Adrenal gland (tissue), 12 donors: Measurements from ENCODE around the gene LIPC. TPM values are rescaled to one million over a fixed set of nuclear protein-coding genes. Genes with fewer than 3 reads are reported as not detected.

Experiments
- DNase-seq, 7 donors: peaks; one replicate each; pipeline ENCODE4 v3.0.0-alpha.2; 2019 to 2020
- H3K27ac ChIP-seq, 5 donors: fragments of 200-600 bp; sonication (generic) in 4 of 5; 1 replicate in 3 of 5; 2 replicates in 2 of 5; pipeline versions ENCODE4 v1.5.1 to v1.8.0; 2016 to 2020; ENCODE audit warnings: mild to moderate bottlenecking in 1 of 5
- H3K27me3 ChIP-seq: fragments of 200-600 bp; 2 replicates; pipeline ENCODE4 v1.8.0; 2021
- H3K36me3 ChIP-seq, 2 donors: fragments of 200-600 bp; replicated peaks in 1 of 2; 1 replicate in 1 of 2; 2 replicates in 1 of 2; pipeline versions ENCODE4 v1.5.1 to v1.8.0; 2018 to 2022
- H3K4me1 ChIP-seq, 2 donors: fragments of 200-600 bp; replicated peaks in 1 of 2; 1 replicate in 1 of 2; 2 replicates in 1 of 2; pipeline versions ENCODE4 v1.5.1 to v1.8.0; 2018 to 2021
- H3K4me3 ChIP-seq, 4 donors: fragments of 200-600 bp; sonication (generic) in 3 of 4; one replicate each; pipeline ENCODE4 v1.5.1; 2016 to 2018
- H3K9me3 ChIP-seq, 3 donors: fragments of 200-600 bp; sonication (generic) in 1 of 3; replicated peaks in 1 of 3; 1 replicate in 2 of 3; 2 replicates in 1 of 3; pipeline versions ENCODE4 v1.5.1 to v1.8.0; 2016 to 2021
- POLR2A ChIP-seq, 2 donors: fragments of 450-650 bp; IDR thresholded peaks; one replicate each; pipeline ENCODE4 v1.6.1; 2017; ENCODE audit warnings: antibody characterized with exemption in 2 of 2, mild to moderate bottlenecking in 2 of 2, moderate library complexity in 1 of 2
- WGBS, 4 donors: extraction: QIAGEN DNeasy Blood & Tissue Kit in 2 of 4; methylation state at CpG; one replicate each; pipeline versions ENCODE4 v1.1.5 to v1.1.7; 2013 to 2017; 5-methylcytosine and 5-hydroxymethylcytosine counted together
- intact Hi-C, 2 donors: fragments of 100-400 bp; cut with DNase I; formaldehyde crosslinking; loops; one replicate each; pipeline versions ENCODE4 v1.14.1 to v1.15.0; 2022 to 2023
- polyA plus RNA-seq, 3 donors: library from polyadenylated mRNA; stranded (reverse); fragments of 200-250 nt in 2 of 3; fragments of 350-450 nt in 1 of 3; fragmentation: Illumina TruSeq in 1 of 3; extraction: RNeasy Lipid Tissue Mini Kit (QIAGEN cat#74804) in 1 of 3; gene quantifications; one replicate each; pipeline ENCODE4 v1.2.3, GENCODE V29; 2013 to 2014
- total RNA-seq, 9 donors: library from RNA; depleted of rRNA in 4 of 9; stranded (reverse); fragments of >200 nt in 4 of 9; fragments of 120-200 nt in 1 of 9; fragmentation: NEBNext Ultra II Directional in 1 of 9; extraction: Animal tissue kit (Norgen Biotek cat#: 25700) in 1 of 9; gene quantifications; one replicate each; pipeline versions ENCODE4 v1.1.0 to v1.2.4, GENCODE V29; 2013 to 2023
- TF ChIP-seq, protein P1 (sequence below), 6 experiments: fragments of 450-650 bp in 4 of 6; fragments of 200-600 bp in 2 of 6; sonication (generic) in 1 of 6; IDR thresholded peaks; 1 replicate in 5 of 6; 2 replicates in 1 of 6; pipeline versions ENCODE4 v1.5.1 to v1.8.0; 2016 to 2021; ENCODE audit warnings: antibody characterized with exemption in 6 of 6, mild to moderate bottlenecking in 2 of 6, moderate library complexity in 1 of 6
- donor health status: healthy with polysubstance abuse.
- donor health status: Bipolar disorder and iron deficiency.
- donor health status: DM: yes; HTN: yes; CAD: no.
- donor health status: DM: no; HTN: no; CAD: no.
- donor health status: DM: no; HTN: no; CAD: no.
- donor health status: DM: yes; HTN: yes; CAD: no.

Gene LIPC
- total and polyA plus RNA-seq, 12 donors = 0.11 to 1.0 (median 0.24) TPM; not detected in 5

- Histone ChIP-seq H3K36me3 (no peaks in the 10 kb centered on the region), H3K27me3 (no peaks in the 10 kb centered on the region), H3K9me3 (no peaks in the 10 kb centered on the region), H3K4me3 (no peak overlapping the region), H3K27ac (no peak overlapping the region), H3K4me1 (no peaks in the 10 kb centered on the region)
- no peak for DNase-seq
- intact Hi-C loops = no loop called here
- 89 to 93% (median 91%) methylated on average over 7 of the region's 7 CpGs for WGBS, 4 donors
- TF ChIP-seq, protein P1, sequence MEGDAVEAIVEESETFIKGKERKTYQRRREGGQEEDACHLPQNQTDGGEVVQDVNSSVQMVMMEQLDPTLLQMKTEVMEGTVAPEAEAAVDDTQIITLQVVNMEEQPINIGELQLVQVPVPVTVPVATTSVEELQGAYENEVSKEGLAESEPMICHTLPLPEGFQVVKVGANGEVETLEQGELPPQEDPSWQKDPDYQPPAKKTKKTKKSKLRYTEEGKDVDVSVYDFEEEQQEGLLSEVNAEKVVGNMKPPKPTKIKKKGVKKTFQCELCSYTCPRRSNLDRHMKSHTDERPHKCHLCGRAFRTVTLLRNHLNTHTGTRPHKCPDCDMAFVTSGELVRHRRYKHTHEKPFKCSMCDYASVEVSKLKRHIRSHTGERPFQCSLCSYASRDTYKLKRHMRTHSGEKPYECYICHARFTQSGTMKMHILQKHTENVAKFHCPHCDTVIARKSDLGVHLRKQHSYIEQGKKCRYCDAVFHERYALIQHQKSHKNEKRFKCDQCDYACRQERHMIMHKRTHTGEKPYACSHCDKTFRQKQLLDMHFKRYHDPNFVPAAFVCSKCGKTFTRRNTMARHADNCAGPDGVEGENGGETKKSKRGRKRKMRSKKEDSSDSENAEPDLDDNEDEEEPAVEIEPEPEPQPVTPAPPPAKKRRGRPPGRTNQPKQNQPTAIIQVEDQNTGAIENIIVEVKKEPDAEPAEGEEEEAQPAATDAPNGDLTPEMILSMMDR (IDR thresholded peaks at IDR 0.05) = no peak
- no peak for TF ChIP-seq POLR2A (IDR thresholded peaks at IDR 0.05)
Observed at GRCh38 chr15:58465866-58466517, 34.2 kb downstream of the LIPC start.

GRCh38 chr15:58466566-58466965 lies 34.8 kb downstream of the LIPC start:
- no peaks in the 10 kb centered on the region for H3K9me3 ChIP-seq
- TF ChIP-seq, protein P1 (IDR thresholded peaks at IDR 0.05) = no peak
- no peak overlapping the region for H3K27ac ChIP-seq
- DNase-seq = no peak
- no peaks in the 10 kb centered on the region for H3K4me1 ChIP-seq
- intact Hi-C loops = no loop called here
- no peaks in the 10 kb centered on the region for H3K27me3 ChIP-seq
- no peak overlapping the region for H3K4me3 ChIP-seq
- H3K36me3 ChIP-seq = no peaks in the 10 kb centered on the region
- 97 to 99% (median 98%) methylated on average over 2 of the region's 2 CpGs for WGBS, 4 donors

GRCh38 chr15:58467121-58467721 lies 35.4 kb downstream of the LIPC start:
- WGBS, 4 donors = 79 to 82% (median 81%) methylated on average over 15 of the region's 15 CpGs
- DNase-seq = no peak
- no peaks in the 10 kb centered on the region for H3K36me3 ChIP-seq
- no peaks in the 10 kb centered on the region for H3K4me1 ChIP-seq
- TF ChIP-seq POLR2A (IDR thresholded peaks at IDR 0.05) = no peak
- TF ChIP-seq, protein P1 (IDR thresholded peaks at IDR 0.05) = no peak
- no peaks in the 10 kb centered on the region for H3K9me3 ChIP-seq
- intact Hi-C loops = no loop called here
- H3K4me3 ChIP-seq = no peak overlapping the region
- no peak overlapping the region for H3K27ac ChIP-seq
- no peaks in the 10 kb centered on the region for H3K27me3 ChIP-seq

GRCh38 chr15:58467722-58468423 lies 36.1 kb downstream of the LIPC start:
- Histone ChIP-seq H3K27ac (no peak overlapping the region), H3K9me3 (no peaks in the 10 kb centered on the region), H3K36me3 (no peaks in the 10 kb centered on the region), H3K4me1 (no peaks in the 10 kb centered on the region), H3K4me3 (no peak overlapping the region), H3K27me3 (no peaks in the 10 kb centered on the region)
- TF ChIP-seq, protein P1 (IDR thresholded peaks at IDR 0.05) = no peak
- TF ChIP-seq POLR2A (IDR thresholded peaks at IDR 0.05) = no peak
- 85 to 92% (median 89%) methylated on average over 9 of the region's 9 CpGs for WGBS, 4 donors
- intact Hi-C loops = no loop called here
- no peak for DNase-seq
